Measurements from ENCODE around the gene FMNL2. TPM values are rescaled to one million over a fixed set of nuclear protein-coding genes. Genes with fewer than 3 reads are reported as not detected.
A peak's percentile ranks its signal among the peaks of the same experiment; 100 is the strongest.

The FMNL2 gene
- total and polyA plus RNA-seq, 4 donors = 18.8 to 81.4 (median 38.4) TPM

GRCh38 chr2:152646264-152646663, 311.3 kb downstream of the FMNL2 start:
- 60 to 92% methylated on average over 3 to 4 of the region's 4 CpGs for WGBS, 2 donors
- H3K36me3 ChIP-seq (ENCODE audit: control insufficient read depth in 4 of 4, insufficient read depth in 4 of 4, low read length in 4 of 4) = peaks cover 4 to 20% (median 14%) of the 10 kb centered on the region in 4 donors
- peaks cover 0 to 18% (median 4%) of the 10 kb centered on the region in 5 donors for H3K4me1 ChIP-seq (ENCODE audit: control insufficient read depth in 5 of 5, insufficient read depth in 5 of 5, low read length in 5 of 5)
- no peaks in the 10 kb centered on the region for H3K27me3 ChIP-seq (ENCODE audit: control insufficient read depth in 3 of 3, insufficient read depth in 3 of 3, low read length in 2 of 3)
- H3K4me3 ChIP-seq = no peak overlapping the region
- no peak for ATAC-seq (ENCODE audit: insufficient read depth, low FRiP score)
- peak in 1 of 3 donors; percentile 41 for DNase-seq
- H3K27ac ChIP-seq (ENCODE audit: low read depth in 1 of 2, low read length in 1 of 2) = no peak overlapping the region
- TF ChIP-seq CTCF (IDR thresholded peaks at IDR 0.05; ENCODE audit: control extremely low read depth, extremely low read depth) = no peak
- H3K9me3 ChIP-seq (ENCODE audit: control insufficient read depth in 4 of 4, insufficient read depth in 3 of 4, low read length in 3 of 4) = no peaks in the 10 kb centered on the region
- no peak overlapping the region for H3K9ac ChIP-seq (ENCODE audit: insufficient read depth in 1 of 2, low read length in 2 of 2)

DNA sequence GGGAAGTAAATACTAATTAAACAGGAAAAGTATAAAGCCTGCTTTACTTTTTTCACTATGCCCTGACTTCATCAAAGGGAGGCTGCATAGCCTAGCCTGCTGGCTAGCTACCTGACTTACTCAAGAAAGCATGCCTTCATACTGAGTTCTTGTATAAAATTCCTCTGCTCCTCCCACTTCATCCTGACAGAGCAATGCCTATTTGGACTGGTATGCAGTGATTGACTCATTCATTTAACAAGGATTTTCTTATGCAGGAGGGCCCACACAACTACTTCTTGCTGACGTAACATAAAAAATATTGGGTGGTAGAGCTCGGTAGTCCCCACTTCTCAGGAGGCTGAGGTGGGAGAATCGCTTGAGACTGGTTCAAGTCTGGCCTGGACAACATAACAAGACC, 311.8 kb downstream of the FMNL2 start:
- DNase-seq (peak in 1 of 3 donors; percentile 21), ATAC-seq (ENCODE audit: insufficient read depth, low FRiP score) (no peak)
- no peak for TF ChIP-seq CTCF (IDR thresholded peaks at IDR 0.05; ENCODE audit: control extremely low read depth, extremely low read depth)
- peaks cover 0 to 18% (median 4%) of the 10 kb centered on the region in 5 donors for H3K4me1 ChIP-seq (ENCODE audit: control insufficient read depth in 5 of 5, insufficient read depth in 5 of 5, low read length in 5 of 5)
- peaks cover 4 to 18% (median 13%) of the 10 kb centered on the region in 4 donors for H3K36me3 ChIP-seq (ENCODE audit: control insufficient read depth in 4 of 4, insufficient read depth in 4 of 4, low read length in 4 of 4)
- H3K27ac ChIP-seq (ENCODE audit: low read depth in 1 of 2, low read length in 1 of 2) = no peak overlapping the region
- H3K9me3 ChIP-seq (ENCODE audit: control insufficient read depth in 4 of 4, insufficient read depth in 3 of 4, low read length in 3 of 4) = no peaks in the 10 kb centered on the region
- no peaks in the 10 kb centered on the region for H3K27me3 ChIP-seq (ENCODE audit: control insufficient read depth in 3 of 3, insufficient read depth in 3 of 3, low read length in 2 of 3)
- WGBS, 2 donors = 80 to 88% methylated on average over 3 of the region's 3 CpGs
- H3K4me3 ChIP-seq = no peak overlapping the region
- no peak overlapping the region for H3K9ac ChIP-seq (ENCODE audit: insufficient read depth in 1 of 2, low read length in 2 of 2)

DNA sequence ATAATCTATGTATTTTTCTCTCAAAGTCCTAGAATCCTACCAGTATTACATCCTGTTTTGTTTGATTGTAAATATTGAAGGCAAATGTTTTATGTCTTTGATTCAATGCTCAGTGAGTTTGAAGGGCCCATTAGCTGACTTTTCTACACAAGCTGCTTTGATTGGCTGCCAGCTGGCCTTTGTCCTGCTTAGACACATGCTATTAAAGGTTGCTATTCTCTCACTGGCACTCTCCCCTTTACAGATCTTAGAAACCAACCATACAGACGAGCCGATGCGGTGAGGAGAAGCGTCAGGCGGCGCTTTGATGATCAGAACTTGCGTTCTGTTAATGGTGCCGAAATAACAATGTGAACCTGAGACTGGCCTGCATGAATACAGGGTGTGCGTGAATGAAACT, 312.6 kb downstream of the FMNL2 start:
- Histone ChIP-seq H3K4me3 (no peak overlapping the region), H3K36me3 (ENCODE audit: control insufficient read depth in 4 of 4, insufficient read depth in 4 of 4, low read length in 4 of 4) (peaks cover 1 to 18% (median 15%) of the 10 kb centered on the region in 4 donors), H3K27ac (ENCODE audit: low read depth in 1 of 2, low read length in 1 of 2) (peak overlapping the region in 1 of 2 donors; percentile 79), H3K9me3 (ENCODE audit: control insufficient read depth in 4 of 4, insufficient read depth in 3 of 4, low read length in 3 of 4) (no peaks in the 10 kb centered on the region), H3K4me1 (ENCODE audit: control insufficient read depth in 5 of 5, insufficient read depth in 5 of 5, low read length in 5 of 5) (peaks cover 0 to 18% (median 4%) of the 10 kb centered on the region in 5 donors), H3K27me3 (ENCODE audit: control insufficient read depth in 3 of 3, insufficient read depth in 3 of 3, low read length in 2 of 3) (no peaks in the 10 kb centered on the region), H3K9ac (ENCODE audit: insufficient read depth in 1 of 2, low read length in 2 of 2) (no peak overlapping the region)
- ATAC-seq (ENCODE audit: insufficient read depth, low FRiP score) (no peak), DNase-seq (peak; percentile 75 to 89 (median 87))
- 56 to 77% methylated on average over 9 of the region's 9 CpGs for WGBS, 2 donors
- TF ChIP-seq CTCF (IDR thresholded peaks at IDR 0.05; ENCODE audit: control extremely low read depth, extremely low read depth) = no peak

GRCh38 chr2:152648336-152648735, 313.4 kb downstream of the FMNL2 start:
- peaks cover 0 to 18% (median 14%) of the 10 kb centered on the region in 4 donors for H3K36me3 ChIP-seq (ENCODE audit: control insufficient read depth in 4 of 4, insufficient read depth in 4 of 4, low read length in 4 of 4)
- H3K27me3 ChIP-seq (ENCODE audit: control insufficient read depth in 3 of 3, insufficient read depth in 3 of 3, low read length in 2 of 3) = no peaks in the 10 kb centered on the region
- H3K9me3 ChIP-seq (ENCODE audit: control insufficient read depth in 4 of 4, insufficient read depth in 3 of 4, low read length in 3 of 4) = no peaks in the 10 kb centered on the region
- TF ChIP-seq CTCF (IDR thresholded peaks at IDR 0.05; ENCODE audit: control extremely low read depth, extremely low read depth) = no peak
- 14 to 30% methylated on average over 2 of the region's 2 CpGs for WGBS, 2 donors
- ATAC-seq (ENCODE audit: insufficient read depth, low FRiP score) = no peak
- H3K9ac ChIP-seq (ENCODE audit: insufficient read depth in 1 of 2, low read length in 2 of 2) = no peak overlapping the region
- H3K4me1 ChIP-seq (ENCODE audit: control insufficient read depth in 5 of 5, insufficient read depth in 5 of 5, low read length in 5 of 5) = peaks cover 0 to 18% (median 4%) of the 10 kb centered on the region in 5 donors
- no peak overlapping the region for H3K4me3 ChIP-seq
- H3K27ac ChIP-seq (ENCODE audit: low read depth in 1 of 2, low read length in 1 of 2) = no peak overlapping the region
- DNase-seq = peak in 2 of 3 donors; percentile 26 to 32
